Bladder microvascular endothelial cell (primary cell): ENCODE measurements around the gene CD38. TPM values are rescaled to one million over a fixed set of nuclear protein-coding genes. Genes with fewer than 3 reads are reported as not detected.

Experiments
- total RNA-seq: library from RNA; depleted of rRNA; stranded (reverse); fragments of >200 nt; gene quantifications from 2 replicates; pipeline ENCODE4 v1.2.3, GENCODE V29; 2014

CD38 gene
- under 0.01 and 5.3 TPM in 2 replicates for total RNA-seq

DNA sequence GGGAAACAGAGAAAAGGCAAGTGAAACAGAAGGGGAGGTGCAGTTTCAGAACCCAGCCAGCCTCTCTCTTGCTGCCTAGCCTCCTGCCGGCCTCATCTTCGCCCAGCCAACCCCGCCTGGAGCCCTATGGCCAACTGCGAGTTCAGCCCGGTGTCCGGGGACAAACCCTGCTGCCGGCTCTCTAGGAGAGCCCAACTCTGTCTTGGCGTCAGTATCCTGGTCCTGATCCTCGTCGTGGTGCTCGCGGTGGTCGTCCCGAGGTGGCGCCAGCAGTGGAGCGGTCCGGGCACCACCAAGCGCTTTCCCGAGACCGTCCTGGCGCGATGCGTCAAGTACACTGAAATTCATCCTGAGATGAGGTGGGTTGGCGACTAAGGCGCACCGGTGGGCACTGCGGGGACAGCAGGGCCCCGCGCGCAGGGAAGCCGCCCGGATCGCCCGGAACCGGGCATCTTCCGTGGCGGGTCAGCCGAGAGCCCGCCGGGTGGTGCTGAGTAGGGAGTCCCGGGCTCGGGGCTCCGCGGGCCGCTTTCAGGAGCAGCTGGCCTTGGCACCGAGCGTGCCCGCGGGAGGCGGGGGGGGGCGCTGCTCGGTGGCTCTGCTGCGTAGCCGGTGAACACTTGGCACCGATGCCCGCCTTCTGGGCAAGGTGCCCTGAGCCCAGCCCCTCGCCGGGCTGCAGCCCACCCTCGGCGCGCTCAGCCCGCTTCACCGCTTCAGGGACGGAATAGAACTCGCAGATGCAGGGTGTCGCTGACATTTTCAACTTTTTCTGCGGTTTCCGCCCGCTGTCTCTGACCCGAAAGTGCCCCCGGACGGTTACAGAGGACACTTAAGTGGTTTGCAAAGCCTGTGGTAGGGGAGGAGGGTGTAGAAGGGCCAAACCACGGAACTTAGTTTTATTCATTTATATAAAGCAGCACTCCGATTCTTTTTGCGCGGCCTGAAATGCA, at the start of gene CD38:
TSS of gene CD38 (plus strand) at position 40 of the 953 bp plus-strand sequence. CDS start at position 127, 87 bp downstream.

Other genes starting within 250 kb of the CD38 start
- 69.0 and 146 TPM in 2 replicates for gene FBXL5, start 123.0 kb upstream of the CD38 start, total RNA-seq
- gene FAM200B, start 96.5 kb upstream of the CD38 start, total RNA-seq: 10.4 and 29.1 TPM in 2 replicates
- 19.3 and 154 TPM in 2 replicates for gene BST1, start 75.3 kb upstream of the CD38 start, total RNA-seq
- gene FGFBP1, start 160.4 kb downstream of the CD38 start, total RNA-seq: not detected in 2 replicates
- not detected in 2 replicates for gene FGFBP2, start 184.8 kb downstream of the CD38 start, total RNA-seq